ENCODE results near the gene LPCAT2. TPM values are rescaled to one million over a fixed set of nuclear protein-coding genes. Genes with fewer than 3 reads are reported as not detected.

The LPCAT2 gene
- total and polyA plus RNA-seq, 2 experiments from 2014 or later: 7.8 to 23.8 TPM

GRCh38 chr16:55572439-55572838, 63.6 kb downstream of the LPCAT2 start (continued):
- no peak for TF ChIP-seq CTCF (conservative IDR thresholded peaks at IDR 0.05; ENCODE audit: low read depth in 2 of 2)
- no peak for TF ChIP-seq CREB1 (CRISPR knock-in tag; IDR thresholded peaks at IDR 0.05; ENCODE audit: low read depth)
- TF ChIP-seq EZH2 (IDR thresholded peaks at IDR 0.05; ENCODE audit: low read depth, unreplicated experiment): no peak

- Mint-ChIP-seq H3K9me3 (no peaks in the 10 kb centered on the region), H3K4me1 (peaks cover 2% of the 10 kb centered on the region; the same call in 1 of the 3 replicates), H3K4me3 (no peak overlapping the region), H3K36me3 (ENCODE audit: low read depth) (no peaks in the 10 kb centered on the region; the same call in 2 of the 3 replicates), H3K27me3 (ENCODE audit: insufficient read depth, low read depth, poor library complexity) (no peaks in the 10 kb centered on the region), H3K27ac (no peak overlapping the region)
- DNase-seq (ENCODE audit: low spot score) (no peak), ATAC-seq (no peak)
- Histone ChIP-seq H3K36me3 (ENCODE audit: insufficient read depth) (no peaks in the 10 kb centered on the region; the same call in 1 of the 2 replicates), H3K27me3 (ENCODE audit: insufficient read depth) (no peaks in the 10 kb centered on the region), H3F3A (replicated peaks; ENCODE audit: low read depth) (no peaks in the 10 kb centered on the region), H3K4me1 (ENCODE audit: insufficient read depth) (no peaks in the 10 kb centered on the region), H3K27ac (ENCODE audit: low read depth) (no peak overlapping the region), H3K4me2 (no peak overlapping the region), H3K9me2 (ENCODE audit: insufficient read depth) (no peaks in the 10 kb centered on the region), H2AFZ (no peak overlapping the region), H4K20me1 (replicated peaks; ENCODE audit: insufficient read depth) (no peaks in the 10 kb centered on the region), H3K79me2 (replicated peaks; ENCODE audit: insufficient read depth) (no peaks in the 10 kb centered on the region), H3K4me3 (no peak overlapping the region)
- TF ChIP-seq EZH2phosphoT487 (IDR thresholded peaks at IDR 0.05; ENCODE audit: unreplicated experiment) (no peak), JUNB (IDR thresholded peaks at IDR 0.05; ENCODE audit: unreplicated experiment) (no peak), CTCF (conservative IDR thresholded peaks at IDR 0.05; ENCODE audit: low read depth in 2 of 2) (no peak), ETS1 (IDR thresholded peaks at IDR 0.05) (no peak), ZNF331 (CRISPR knock-in tag; IDR thresholded peaks at IDR 0.05; ENCODE audit: low read depth) (no peak), REST (IDR thresholded peaks at IDR 0.05; ENCODE audit: unreplicated experiment) (no peak), EZH2 (IDR thresholded peaks at IDR 0.05; ENCODE audit: low read depth, unreplicated experiment) (no peak), CREB1 (CRISPR knock-in tag; IDR thresholded peaks at IDR 0.05; ENCODE audit: low read depth) (no peak), POLR2AphosphoS5 (IDR thresholded peaks at IDR 0.05; ENCODE audit: low read depth) (no peak), NANOG (IDR thresholded peaks at IDR 0.05; ENCODE audit: borderline replicate concordance) (no peak)
These were observed 65.9 kb downstream of the LPCAT2 start for GRCh38 chr16:55574811-55575210.
